Suprapubic skin (tissue), 4 donors: ENCODE results near the gene PDC. TPM values are rescaled to one million over a fixed set of nuclear protein-coding genes. Genes with fewer than 3 reads are reported as not detected.

Source experiments
- DNase-seq, 2 donors: peaks; one replicate each; pipeline ENCODE4 v3.0.0-alpha.2; 2019; ENCODE audit warnings: low spot score in 2 of 2
- H3K27ac ChIP-seq: fragments of 200-600 bp; sonication (generic); one replicate; pipeline ENCODE4 v1.5.1; 2019
- H3K27me3 ChIP-seq: fragments of 200-600 bp; sonication (generic); one replicate; pipeline ENCODE4 v1.5.1; 2019
- H3K36me3 ChIP-seq: fragments of 200-600 bp; sonication (generic); one replicate; pipeline ENCODE4 v1.5.1; 2019
- H3K4me1 ChIP-seq: fragments of 200-600 bp; sonication (generic); one replicate; pipeline ENCODE4 v1.5.1; 2019
- H3K4me3 ChIP-seq: fragments of 200-600 bp; sonication (generic); one replicate; pipeline ENCODE4 v1.5.1; 2019; ENCODE audit warnings: mild to moderate bottlenecking
- H3K9me3 ChIP-seq: fragments of 200-600 bp; sonication (generic); one replicate; pipeline ENCODE4 v1.5.1; 2019
- EP300 ChIP-seq: sonication (generic); formaldehyde crosslinking; IDR thresholded peaks from one replicate; pipeline ENCODE4 v1.6.1; 2017; ENCODE audit warnings: antibody characterized with exemption
- POLR2A ChIP-seq, 2 donors: fragments of 450-650 bp; IDR thresholded peaks; one replicate each; pipeline ENCODE4 v1.6.1; 2017; ENCODE audit warnings: antibody characterized with exemption in 2 of 2, mild to moderate bottlenecking in 2 of 2, moderate library complexity in 2 of 2
- POLR2AphosphoS5 ChIP-seq, 3 donors: sonication (generic); formaldehyde crosslinking; IDR thresholded peaks; one replicate each; pipeline ENCODE4 v1.6.1; 2017; ENCODE audit warnings: antibody characterized with exemption in 3 of 3
- WGBS: methylation state at CpG from one replicate; pipeline ENCODE4 v1.1.5; 2018; 5-methylcytosine and 5-hydroxymethylcytosine counted together
- total RNA-seq, 4 donors: library from RNA; depleted of rRNA; stranded (reverse); fragments of >200 nt; gene quantifications; one replicate each; pipeline ENCODE4 v1.1.0, GENCODE V29; 2016
- TF ChIP-seq, protein P1 (sequence below), 2 donors: fragments of 200-600 bp in 1 of 2; fragments of 450-650 bp in 1 of 2; sonication (generic) in 1 of 2; IDR thresholded peaks; one replicate each; pipeline ENCODE4 v1.5.1; 2016 to 2019; ENCODE audit warnings: antibody characterized with exemption in 2 of 2, mild to moderate bottlenecking in 1 of 2, moderate library complexity in 1 of 2

PDC gene
- total RNA-seq: not detected

DNA sequence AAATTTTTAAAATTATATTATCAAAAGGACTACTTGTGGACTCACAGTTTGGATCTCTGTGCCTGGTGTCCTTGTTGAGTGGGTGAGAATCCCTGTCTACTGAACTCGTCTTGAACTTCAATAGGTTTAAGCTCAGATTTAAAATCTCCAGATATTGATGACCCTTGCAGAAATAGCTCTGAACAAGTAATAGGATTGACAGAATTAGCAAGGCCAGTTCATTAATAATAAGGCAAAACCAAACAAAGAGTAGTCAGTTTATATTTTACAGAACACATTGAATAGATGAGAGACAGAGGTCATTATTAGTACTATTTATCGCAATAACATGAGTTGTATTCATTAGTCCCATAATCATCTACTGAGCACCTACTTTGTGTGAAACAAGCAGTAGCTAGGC lies at the start of gene PDC:
Gene PDC (minus strand): TSS at position 101 of the 400 bp plus-strand sequence. CDS start 11,655 bp downstream, outside the sequence.
- H3K27ac ChIP-seq: no peak within 1 kb of the TSS
- H3K27me3 ChIP-seq: no peaks in the 10 kb centered on the region
- no peak within 1 kb of the TSS for H3K4me3 ChIP-seq
- no peaks in the 10 kb centered on the region for H3K4me1 ChIP-seq
- no peaks in the 10 kb centered on the region for H3K9me3 ChIP-seq
- no peak for DNase-seq
- 86% methylated on average over 2 of the region's 2 CpGs for WGBS
- TF ChIP-seq, protein P1, sequence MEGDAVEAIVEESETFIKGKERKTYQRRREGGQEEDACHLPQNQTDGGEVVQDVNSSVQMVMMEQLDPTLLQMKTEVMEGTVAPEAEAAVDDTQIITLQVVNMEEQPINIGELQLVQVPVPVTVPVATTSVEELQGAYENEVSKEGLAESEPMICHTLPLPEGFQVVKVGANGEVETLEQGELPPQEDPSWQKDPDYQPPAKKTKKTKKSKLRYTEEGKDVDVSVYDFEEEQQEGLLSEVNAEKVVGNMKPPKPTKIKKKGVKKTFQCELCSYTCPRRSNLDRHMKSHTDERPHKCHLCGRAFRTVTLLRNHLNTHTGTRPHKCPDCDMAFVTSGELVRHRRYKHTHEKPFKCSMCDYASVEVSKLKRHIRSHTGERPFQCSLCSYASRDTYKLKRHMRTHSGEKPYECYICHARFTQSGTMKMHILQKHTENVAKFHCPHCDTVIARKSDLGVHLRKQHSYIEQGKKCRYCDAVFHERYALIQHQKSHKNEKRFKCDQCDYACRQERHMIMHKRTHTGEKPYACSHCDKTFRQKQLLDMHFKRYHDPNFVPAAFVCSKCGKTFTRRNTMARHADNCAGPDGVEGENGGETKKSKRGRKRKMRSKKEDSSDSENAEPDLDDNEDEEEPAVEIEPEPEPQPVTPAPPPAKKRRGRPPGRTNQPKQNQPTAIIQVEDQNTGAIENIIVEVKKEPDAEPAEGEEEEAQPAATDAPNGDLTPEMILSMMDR (IDR thresholded peaks at IDR 0.05): no peak
- no peak for TF ChIP-seq EP300
- no peak for TF ChIP-seq POLR2AphosphoS5 (IDR thresholded peaks at IDR 0.05)
- TF ChIP-seq POLR2A (IDR thresholded peaks at IDR 0.05): no peak
- H3K36me3 ChIP-seq: no peaks in the 10 kb centered on the region

DNA sequence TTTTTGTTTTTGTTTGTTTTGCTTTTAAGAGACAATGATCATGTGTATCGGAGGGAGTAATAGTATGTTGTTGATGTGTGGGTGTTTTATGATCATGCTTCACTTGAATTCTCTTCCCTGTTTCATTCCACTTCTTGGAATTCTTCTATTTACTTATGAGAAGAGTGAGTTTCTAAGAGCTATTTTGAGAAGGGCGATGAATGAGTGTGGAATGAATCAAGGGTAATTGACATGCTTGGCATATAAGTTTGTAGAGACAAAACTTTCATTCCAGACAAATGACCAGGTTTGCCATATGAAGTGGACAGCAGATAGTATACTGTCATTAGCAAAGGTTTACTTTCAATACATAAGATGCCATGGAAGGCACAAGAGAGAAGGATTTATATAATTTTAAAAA lies 42.3 kb upstream of the PDC start:
- Histone ChIP-seq H3K9me3 (peaks cover 8% of the 10 kb centered on the region), H3K27ac (no peak overlapping the region), H3K4me3 (no peak overlapping the region), H3K27me3 (no peaks in the 10 kb centered on the region), H3K36me3 (no peaks in the 10 kb centered on the region), H3K4me1 (no peaks in the 10 kb centered on the region)
- no peak for TF ChIP-seq EP300
- TF ChIP-seq, protein P1 (IDR thresholded peaks at IDR 0.05): no peak
- no peak for TF ChIP-seq POLR2A (IDR thresholded peaks at IDR 0.05)
- TF ChIP-seq POLR2AphosphoS5 (IDR thresholded peaks at IDR 0.05): no peak
- no peak for DNase-seq
- 85% methylated on average over 2 of the region's 2 CpGs for WGBS

DNA sequence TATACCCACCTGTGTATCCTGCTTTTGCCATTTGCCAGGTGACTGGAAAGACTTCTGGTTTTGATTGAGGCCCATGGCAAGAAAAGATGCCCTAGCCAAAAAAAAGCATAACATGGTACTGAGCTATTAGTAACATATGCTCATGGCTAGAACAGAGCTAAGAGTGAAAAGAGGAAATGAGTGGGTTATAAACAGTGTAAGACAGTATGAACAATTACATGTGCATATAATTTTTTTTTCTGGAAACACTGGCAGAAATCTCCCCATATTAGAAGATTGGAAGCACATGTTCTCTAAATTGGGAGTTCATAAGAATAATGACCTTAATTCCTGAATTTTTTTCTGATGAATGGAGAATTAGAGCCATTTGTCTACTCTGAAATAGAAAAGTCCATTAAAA lies 41.2 kb upstream of the PDC start:
- no peak overlapping the region for H3K27ac ChIP-seq
- DNase-seq: no peak

DNA sequence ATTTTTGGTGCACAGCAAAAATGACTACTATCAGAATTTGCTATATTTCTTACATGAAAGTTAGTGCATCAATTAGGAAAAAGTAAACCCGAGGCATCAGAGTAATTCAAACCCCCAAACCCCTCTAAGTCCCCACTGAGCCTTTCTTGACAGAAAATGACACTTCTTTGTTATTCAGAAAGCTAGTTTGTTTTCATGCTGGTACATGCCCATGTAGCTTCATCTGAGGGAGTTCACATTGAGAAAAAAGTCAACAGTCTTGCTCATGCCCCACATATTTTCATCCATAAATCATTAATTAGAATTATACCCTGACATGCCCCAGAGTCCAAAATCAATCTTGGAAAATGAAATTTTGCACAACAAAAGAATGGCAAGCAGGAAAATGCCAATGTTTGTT lies 39.9 kb upstream of the PDC start:
- no peak for DNase-seq
- TF ChIP-seq EP300 (no peak), POLR2A (IDR thresholded peaks at IDR 0.05) (no peak), POLR2AphosphoS5 (IDR thresholded peaks at IDR 0.05) (no peak)
- TF ChIP-seq, protein P1 (IDR thresholded peaks at IDR 0.05): no peak
- H3K36me3 ChIP-seq: no peaks in the 10 kb centered on the region
- no peak overlapping the region for H3K4me3 ChIP-seq
- no peaks in the 10 kb centered on the region for H3K4me1 ChIP-seq
- H3K9me3 ChIP-seq: peaks cover 3% of the 10 kb centered on the region
- H3K27ac ChIP-seq: no peak overlapping the region
- WGBS: 79% methylated on average over 1 of the region's 1 CpG
- H3K27me3 ChIP-seq: no peaks in the 10 kb centered on the region

More for the DNA sequence above, 41.2 kb upstream of the PDC start:
- Histone ChIP-seq H3K36me3 (no peaks in the 10 kb centered on the region), H3K9me3 (peaks cover 8% of the 10 kb centered on the region), H3K27me3 (no peaks in the 10 kb centered on the region), H3K4me1 (no peaks in the 10 kb centered on the region), H3K4me3 (no peak overlapping the region)
- TF ChIP-seq, protein P1 (IDR thresholded peaks at IDR 0.05): no peak

DNA sequence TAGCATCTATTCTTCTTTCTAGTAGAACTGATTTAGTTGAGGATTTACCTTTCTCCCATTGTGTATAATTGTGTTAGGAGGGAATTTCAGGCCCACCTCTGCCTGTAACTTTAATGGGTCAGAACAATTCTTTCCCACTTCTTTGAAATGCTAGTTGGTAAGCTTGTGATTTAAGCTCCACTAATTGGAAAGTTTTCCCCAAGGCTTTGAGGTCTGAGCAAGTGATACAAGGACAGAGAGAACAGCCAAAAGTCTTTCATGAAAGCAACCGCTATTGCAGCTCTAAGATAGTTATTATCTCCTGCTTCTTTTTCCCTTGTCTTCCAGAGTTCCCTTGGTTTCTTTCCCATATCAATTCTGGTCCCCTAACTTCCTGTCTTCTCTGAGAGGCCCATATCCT lies 38.7 kb upstream of the PDC start:
- no peak for DNase-seq
- H3K27ac ChIP-seq: no peak overlapping the region
- H3K4me3 ChIP-seq: no peak overlapping the region
- WGBS: 78% methylated on average over 1 of the region's 1 CpG
- no peak for TF ChIP-seq EP300
- TF ChIP-seq POLR2A (IDR thresholded peaks at IDR 0.05): no peak
- TF ChIP-seq, protein P1 (IDR thresholded peaks at IDR 0.05): no peak
- TF ChIP-seq POLR2AphosphoS5 (IDR thresholded peaks at IDR 0.05): no peak
- H3K4me1 ChIP-seq: no peaks in the 10 kb centered on the region
- no peaks in the 10 kb centered on the region for H3K27me3 ChIP-seq
- H3K36me3 ChIP-seq: no peaks in the 10 kb centered on the region
- H3K9me3 ChIP-seq: no peaks in the 10 kb centered on the region
